Esophagus squamous epithelium (tissue), 4 donors: ENCODE results near the gene EVL.

Source experiments
- POLR2A ChIP-seq, 4 donors: fragments of 450-650 bp; IDR thresholded peaks; one replicate each; pipeline ENCODE4 v1.6.1; 2017; ENCODE audit warnings: antibody characterized with exemption in 4 of 4, mild to moderate bottlenecking in 4 of 4, moderate library complexity in 3 of 4
- TF ChIP-seq, protein P1 (sequence below), 6 experiments: fragments of 450-650 bp in 4 of 6; fragments of 200-600 bp in 2 of 6; sonication (generic) in 2 of 6; IDR thresholded peaks; one replicate each; pipeline ENCODE4 v1.5.1; 2016 to 2019; ENCODE audit warnings: antibody characterized with exemption in 6 of 6, mild to moderate bottlenecking in 4 of 6, moderate library complexity in 4 of 6

DNA sequence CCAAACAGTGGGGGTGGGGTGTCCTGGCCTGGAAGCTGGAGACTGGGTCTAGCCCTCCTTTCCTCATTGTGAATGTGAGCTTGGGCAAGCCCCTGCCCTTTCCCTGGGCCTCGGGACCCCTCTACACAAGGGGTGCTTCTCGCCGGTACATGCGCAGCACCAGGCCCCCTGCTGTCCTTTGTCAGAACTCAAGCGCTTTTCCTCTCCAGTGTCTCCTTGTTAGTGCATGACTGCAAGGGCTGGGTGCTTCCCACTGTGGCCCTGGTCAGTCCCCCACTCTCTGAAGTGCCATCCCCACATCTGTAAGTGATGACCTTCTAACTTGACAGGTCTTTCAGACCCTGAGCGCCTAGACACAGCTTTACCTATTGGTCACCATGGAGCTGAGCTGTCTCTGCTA lies 50.0 kb downstream of the EVL start:
- no peak for TF ChIP-seq POLR2A (IDR thresholded peaks at IDR 0.05)
- TF ChIP-seq, protein P1, sequence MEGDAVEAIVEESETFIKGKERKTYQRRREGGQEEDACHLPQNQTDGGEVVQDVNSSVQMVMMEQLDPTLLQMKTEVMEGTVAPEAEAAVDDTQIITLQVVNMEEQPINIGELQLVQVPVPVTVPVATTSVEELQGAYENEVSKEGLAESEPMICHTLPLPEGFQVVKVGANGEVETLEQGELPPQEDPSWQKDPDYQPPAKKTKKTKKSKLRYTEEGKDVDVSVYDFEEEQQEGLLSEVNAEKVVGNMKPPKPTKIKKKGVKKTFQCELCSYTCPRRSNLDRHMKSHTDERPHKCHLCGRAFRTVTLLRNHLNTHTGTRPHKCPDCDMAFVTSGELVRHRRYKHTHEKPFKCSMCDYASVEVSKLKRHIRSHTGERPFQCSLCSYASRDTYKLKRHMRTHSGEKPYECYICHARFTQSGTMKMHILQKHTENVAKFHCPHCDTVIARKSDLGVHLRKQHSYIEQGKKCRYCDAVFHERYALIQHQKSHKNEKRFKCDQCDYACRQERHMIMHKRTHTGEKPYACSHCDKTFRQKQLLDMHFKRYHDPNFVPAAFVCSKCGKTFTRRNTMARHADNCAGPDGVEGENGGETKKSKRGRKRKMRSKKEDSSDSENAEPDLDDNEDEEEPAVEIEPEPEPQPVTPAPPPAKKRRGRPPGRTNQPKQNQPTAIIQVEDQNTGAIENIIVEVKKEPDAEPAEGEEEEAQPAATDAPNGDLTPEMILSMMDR (IDR thresholded peaks at IDR 0.05), result no peak
